HG03575 (cell line): ENCODE measurements around the gene RPA3.
A peak's percentile ranks its signal among the peaks of the same experiment; 100 is the strongest.

Source experiments
- ATAC-seq: cut with Tn5 transposase; IDR thresholded peaks from one replicate; pipeline ENCODE4 v1.9.1; 2021; ENCODE audit not compliant: unreplicated experiment, insufficient number of reproducible peaks, low FRiP score; ENCODE audit errors: extremely low read depth

Gene RPA3

DNA sequence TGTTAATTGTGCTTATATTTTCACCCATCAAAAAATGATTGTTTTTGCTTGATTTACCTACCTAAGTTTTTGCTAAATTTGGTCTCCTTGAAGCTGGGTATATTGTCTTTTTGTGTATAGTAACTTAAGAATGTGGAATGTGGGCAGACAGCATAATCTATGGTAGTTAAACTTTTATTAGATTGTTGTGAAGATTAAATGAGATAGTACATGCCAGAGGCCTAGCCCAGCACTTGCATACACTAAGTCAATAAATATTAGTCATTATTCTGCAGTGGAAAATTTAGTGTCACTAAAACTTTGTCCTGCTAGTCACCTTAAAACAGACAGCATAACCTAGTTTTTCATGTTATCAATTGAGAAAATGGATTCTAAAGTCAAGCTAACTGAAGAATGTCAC, 19.3 kb upstream of the RPA3 start:
- no peak for ATAC-seq

DNA sequence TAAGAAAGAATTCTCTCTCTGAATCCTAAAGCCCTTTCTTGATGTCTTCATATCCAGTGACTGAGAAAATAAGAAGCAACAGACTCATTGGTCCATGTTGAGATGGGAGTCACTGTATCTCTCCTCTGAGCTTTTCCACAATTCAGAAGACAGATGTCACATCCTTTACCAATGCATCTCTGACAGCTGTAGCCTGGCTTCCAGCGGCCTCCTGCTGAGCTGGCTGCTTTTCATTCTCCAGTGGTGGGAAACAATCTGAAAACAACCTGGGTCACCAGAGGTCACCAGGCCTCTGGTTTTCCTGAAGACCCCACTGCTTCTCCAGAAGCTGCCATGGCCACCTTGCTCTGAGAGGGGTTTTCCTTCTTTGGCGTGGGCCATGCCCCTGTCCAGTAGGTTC, 18.3 kb upstream of the RPA3 start:
- ATAC-seq, result no peak

GRCh38 chr7:7732621-7733281, 14.3 kb upstream of the RPA3 start:
- ATAC-seq, result no peak

- ATAC-seq, result no peak
Measured at GRCh38 chr7:7731732-7732131, 13.3 kb upstream of the RPA3 start.

DNA sequence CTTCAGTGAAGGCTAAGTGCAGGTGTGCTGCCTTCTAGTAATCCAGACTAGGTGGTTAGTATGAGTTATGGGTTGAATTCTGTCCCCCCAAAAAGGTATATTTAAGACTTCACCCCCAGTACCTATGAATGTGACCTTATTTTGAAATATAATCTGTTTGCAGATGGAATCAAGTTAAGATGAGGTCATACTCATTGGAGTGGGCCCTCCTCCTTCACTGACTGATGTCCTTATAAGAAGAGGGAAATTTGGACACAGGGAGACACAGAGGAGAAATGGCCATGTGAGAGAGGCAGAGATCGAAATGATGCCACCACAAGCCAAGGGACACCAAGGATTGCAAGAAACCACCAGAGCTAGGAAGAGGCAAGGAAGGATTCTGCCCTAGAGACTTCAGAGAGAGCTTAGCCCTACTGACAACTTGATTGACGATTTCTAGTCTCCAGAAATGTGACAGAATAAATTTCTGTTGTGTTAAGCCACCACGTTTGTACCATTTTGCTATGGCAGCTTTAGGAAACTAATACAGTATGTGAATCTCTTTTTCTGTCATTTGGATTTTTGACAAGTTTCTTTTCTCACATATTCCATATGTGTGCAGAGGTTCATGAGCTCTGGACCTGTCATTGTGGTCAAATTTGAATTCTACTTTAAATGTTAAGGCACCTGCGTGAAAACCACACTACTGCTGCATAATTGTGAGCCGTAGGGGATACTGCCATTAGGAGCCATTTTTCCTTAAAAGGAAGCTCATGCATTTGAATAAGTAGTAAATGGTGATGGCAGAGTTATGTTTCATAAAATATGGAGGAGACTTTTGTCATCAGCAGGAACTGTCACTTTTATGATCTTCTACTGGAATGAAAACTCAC, 2.6 kb upstream of the RPA3 start:
- no peak for ATAC-seq

GRCh38 chr7:7720193-7720592, 1.8 kb upstream of the RPA3 start:
- ATAC-seq, result no peak

DNA sequence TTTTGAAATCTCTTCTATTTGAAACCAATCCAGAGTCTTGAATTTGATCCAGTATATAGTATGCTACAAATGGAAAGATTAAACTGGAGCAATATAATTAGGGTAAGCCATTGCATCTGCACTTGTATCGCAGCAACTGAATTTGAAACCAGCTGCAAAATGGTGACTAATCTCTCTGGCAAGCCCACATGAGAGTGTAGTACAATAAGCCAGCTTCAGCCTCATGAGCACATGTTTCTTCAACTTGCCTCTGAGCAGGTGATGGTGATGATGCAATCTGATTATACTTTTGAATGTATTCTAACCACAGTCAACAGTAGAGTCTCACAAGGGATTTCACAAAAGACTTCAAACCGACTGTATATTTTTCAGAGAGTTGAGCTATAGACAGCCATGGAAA, 829 bp upstream of the RPA3 start:
- peak; percentile 96 for ATAC-seq

- no peak for ATAC-seq
Measured at GRCh38 chr7:7713730-7714129, 4.7 kb downstream of the RPA3 start.

DNA sequence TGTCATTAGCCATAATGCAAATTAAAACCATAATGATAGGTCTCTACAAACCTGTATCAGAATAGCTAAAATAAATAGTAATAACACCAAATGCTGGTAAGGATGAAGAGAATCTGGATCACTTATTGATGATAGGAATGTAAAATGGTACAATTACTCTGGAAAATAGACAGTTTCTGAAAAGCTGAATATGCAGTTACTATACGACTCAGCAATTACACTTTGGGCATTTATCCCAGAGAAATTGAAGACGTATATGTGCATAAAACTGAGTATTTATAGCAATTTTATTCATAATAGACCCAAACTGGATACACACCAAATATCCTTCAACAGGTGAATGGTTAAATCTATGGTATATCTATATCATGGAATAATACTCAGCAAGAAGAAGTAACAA, 7.9 kb downstream of the RPA3 start:
- ATAC-seq, result no peak

GRCh38 chr7:7709291-7709690, 9.1 kb downstream of the RPA3 start:
- no peak for ATAC-seq

- no peak for ATAC-seq
Measured at GRCh38 chr7:7707806-7708205, 10.6 kb downstream of the RPA3 start.

- no peak for ATAC-seq
Measured at GRCh38 chr7:7707246-7707645, 11.2 kb downstream of the RPA3 start.

GRCh38 chr7:7706556-7707172, 11.7 kb downstream of the RPA3 start:
- peak; percentile 26 for ATAC-seq

- peak; percentile 42 for ATAC-seq
Measured at GRCh38 chr7:7706101-7706511, 12.3 kb downstream of the RPA3 start.

DNA sequence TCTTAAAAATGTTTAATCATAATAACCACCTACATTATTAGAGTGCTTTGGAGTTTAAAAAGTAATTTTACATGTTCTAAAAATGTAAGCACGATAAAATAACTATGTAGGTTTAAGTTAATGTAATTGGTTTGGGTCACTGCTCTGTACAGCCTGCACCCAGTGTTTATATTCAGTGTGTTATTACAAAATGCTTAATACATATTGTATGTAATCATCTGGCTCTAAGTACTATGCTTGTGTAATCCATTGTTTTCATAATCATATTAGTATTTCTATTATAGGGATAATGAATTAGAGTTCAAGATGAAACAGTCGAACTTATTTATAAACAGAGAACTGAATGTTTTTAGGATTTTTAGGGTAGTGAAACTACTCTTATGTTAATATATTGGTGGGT, 13.1 kb downstream of the RPA3 start:
- ATAC-seq, result no peak

GRCh38 chr7:7704867-7705266, 13.5 kb downstream of the RPA3 start:
- no peak for ATAC-seq

GRCh38 chr7:7703427-7703826, 15.0 kb downstream of the RPA3 start:
- ATAC-seq, result no peak

GRCh38 chr7:7702826-7703225, 15.6 kb downstream of the RPA3 start:
- ATAC-seq, result no peak

DNA sequence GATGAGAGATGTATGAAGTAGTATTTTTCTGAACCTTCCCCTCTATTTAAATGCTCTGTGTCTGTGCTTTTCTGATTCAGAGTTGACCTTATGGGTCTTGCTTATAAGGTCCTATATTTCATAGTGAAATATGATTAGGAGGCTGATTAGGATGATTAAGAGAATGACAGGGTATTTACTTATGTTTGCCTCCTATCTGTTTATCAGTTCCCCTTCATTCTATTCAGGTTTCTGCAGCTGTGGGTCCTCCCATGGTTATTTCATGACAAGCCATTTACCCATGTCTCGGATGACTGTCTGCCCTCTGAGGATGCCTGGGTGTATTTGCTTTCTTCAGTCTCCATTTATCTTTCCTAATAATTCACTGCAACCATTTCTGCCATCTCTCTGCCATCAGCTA, 16.9 kb downstream of the RPA3 start:
- no peak for ATAC-seq

- ATAC-seq, result no peak
Measured at GRCh38 chr7:7699970-7700369, 18.4 kb downstream of the RPA3 start.
